Fibroblast of pulmonary artery (primary cell): ENCODE measurements around the gene TK2.
A peak's percentile ranks its signal among the peaks of the same experiment; 100 is the strongest.

Experiments used
- DNase-seq: peaks from one replicate; pipeline ENCODE4 v3.0.0-alpha.2; 2010; ENCODE audit warnings: low read depth
- H3K4me3 ChIP-seq: replicated peaks from 2 replicates; pipeline ENCODE4 v1.5.1; 2011; ENCODE audit warnings: low read depth, mild to moderate bottlenecking, control low read depth, low read length, moderate library complexity
- CTCF ChIP-seq: IDR thresholded peaks from 2 replicates; pipeline ENCODE4 v1.5.1; 2011; ENCODE audit warnings: mild to moderate bottlenecking, control low read depth, low read length, inconsistent platforms; ENCODE audit errors: missing control alignments

Gene TK2

GRCh38 chr16:66562986-66563385 is 13.1 kb upstream of the TK2 start:
- DNase-seq, result no peak
- H3K4me3 ChIP-seq, result no peak overlapping the region
- no peak for TF ChIP-seq CTCF

GRCh38 chr16:66562409-66562808 is 12.5 kb upstream of the TK2 start:
- no peak for DNase-seq
- H3K4me3 ChIP-seq, result no peak overlapping the region
- no peak for TF ChIP-seq CTCF

GRCh38 chr16:66561381-66562080 is 11.6 kb upstream of the TK2 start:
- no peak for TF ChIP-seq CTCF
- no peak overlapping the region for H3K4me3 ChIP-seq
- no peak for DNase-seq

- no peak overlapping the region for H3K4me3 ChIP-seq
- no peak for TF ChIP-seq CTCF
Observed at GRCh38 chr16:66560107-66560506, 10.2 kb upstream of the TK2 start.

GRCh38 chr16:66554495-66554894 is 4.6 kb upstream of the TK2 start:
- DNase-seq, result no peak
- H3K4me3 ChIP-seq, result no peak overlapping the region
- no peak for TF ChIP-seq CTCF

More at GRCh38 chr16:66560107-66560506, 10.2 kb upstream of the TK2 start:
- no peak for DNase-seq

- H3K4me3 ChIP-seq, result no peak overlapping the region
- no peak for TF ChIP-seq CTCF
- no peak for DNase-seq
Observed at GRCh38 chr16:66554021-66554420, 4.1 kb upstream of the TK2 start.

GRCh38 chr16:66553223-66553622 is 3.3 kb upstream of the TK2 start:
- DNase-seq, result no peak
- TF ChIP-seq CTCF, result no peak
- peak overlapping the region; percentile 64 for H3K4me3 ChIP-seq
